ENCODE measurements around the gene SCAMP1.
"Not testable (repeated sequence)": the region's sequence is repeated elsewhere in the genome, so short reads cannot be mapped to it uniquely, and the experiment has no call there.

SCAMP1 gene

GRCh38 chr5:78429332-78429980, 69.0 kb downstream of the SCAMP1 start:
- Histone ChIP-seq H3K36me3 (ENCODE audit: control insufficient read depth, insufficient read depth, low read length) (no peaks in the 10 kb centered on the region), H3K4me1 (no peaks in the 10 kb centered on the region), H2AFZ (no peak overlapping the region), H3K4me2 (ENCODE audit: low read length) (no peak overlapping the region), H3K79me2 (no peaks in the 10 kb centered on the region), H3K4me3 (ENCODE audit: low read depth, low read length) (no peak overlapping the region), H3K9ac (no peak overlapping the region), H3K27ac (no peak overlapping the region), H3K9me3 (ENCODE audit: control insufficient read depth, low read length) (no peaks in the 10 kb centered on the region), H3K27me3 (ENCODE audit: control insufficient read depth, insufficient read depth, low read length) (no peaks in the 10 kb centered on the region)
- TF ChIP-seq CTCF (IDR thresholded peaks at IDR 0.05) = no peak

- no peak overlapping the region for H3K4me3 ChIP-seq (ENCODE audit: low read depth, low read length)
- H3K9me3 ChIP-seq (ENCODE audit: control insufficient read depth, low read length) = no peaks in the 10 kb centered on the region
- H3K27ac ChIP-seq = no peak overlapping the region
- H3K4me2 ChIP-seq (ENCODE audit: low read length) = no peak overlapping the region
- no peaks in the 10 kb centered on the region for H3K79me2 ChIP-seq
- H3K4me1 ChIP-seq = no peaks in the 10 kb centered on the region
- no peak overlapping the region for H2AFZ ChIP-seq
- TF ChIP-seq CTCF (IDR thresholded peaks at IDR 0.05) = no peak
- H3K36me3 ChIP-seq (ENCODE audit: control insufficient read depth, insufficient read depth, low read length) = no peaks in the 10 kb centered on the region
- no peaks in the 10 kb centered on the region for H3K27me3 ChIP-seq (ENCODE audit: control insufficient read depth, insufficient read depth, low read length)
- H3K9ac ChIP-seq = no peak overlapping the region
Measured at GRCh38 chr5:78430866-78431265, 70.4 kb downstream of the SCAMP1 start.

- no peaks in the 10 kb centered on the region for H3K36me3 ChIP-seq (ENCODE audit: control insufficient read depth, insufficient read depth, low read length)
- TF ChIP-seq CTCF (IDR thresholded peaks at IDR 0.05) = no peak
Measured at GRCh38 chr5:78433972-78434371, 73.6 kb downstream of the SCAMP1 start.

GRCh38 chr5:78447775-78448424, 87.5 kb downstream of the SCAMP1 start:
- Histone ChIP-seq H2AFZ (no peak overlapping the region), H3K79me2 (peaks cover 7% of the 10 kb centered on the region), H3K4me1 (no peaks in the 10 kb centered on the region), H3K27me3 (ENCODE audit: control insufficient read depth, insufficient read depth, low read length) (no peaks in the 10 kb centered on the region), H3K4me2 (ENCODE audit: low read length) (no peak overlapping the region), H3K27ac (no peak overlapping the region), H3K9me3 (ENCODE audit: control insufficient read depth, low read length) (no peaks in the 10 kb centered on the region), H3K4me3 (ENCODE audit: low read depth, low read length) (no peak overlapping the region), H3K36me3 (ENCODE audit: control insufficient read depth, insufficient read depth, low read length) (no peaks in the 10 kb centered on the region), H3K9ac (no peak overlapping the region)
- TF ChIP-seq CTCF (IDR thresholded peaks at IDR 0.05) = no peak

More at GRCh38 chr5:78433972-78434371, 73.6 kb downstream of the SCAMP1 start:
- Histone ChIP-seq H3K79me2 (peaks cover 4% of the 10 kb centered on the region), H3K27me3 (ENCODE audit: control insufficient read depth, insufficient read depth, low read length) (no peaks in the 10 kb centered on the region), H3K4me2 (ENCODE audit: low read length) (no peak overlapping the region), H2AFZ (no peak overlapping the region), H3K4me1 (no peaks in the 10 kb centered on the region), H3K9me3 (ENCODE audit: control insufficient read depth, low read length) (no peaks in the 10 kb centered on the region), H3K27ac (no peak overlapping the region), H3K9ac (no peak overlapping the region), H3K4me3 (ENCODE audit: low read depth, low read length) (no peak overlapping the region)

- Histone ChIP-seq H3K9ac (no peak overlapping the region), H3K4me2 (ENCODE audit: low read length) (no peak overlapping the region), H2AFZ (no peak overlapping the region), H3K4me1 (no peaks in the 10 kb centered on the region), H3K79me2 (peaks cover 7% of the 10 kb centered on the region), H3K4me3 (ENCODE audit: low read depth, low read length) (no peak overlapping the region), H3K9me3 (ENCODE audit: control insufficient read depth, low read length) (no peaks in the 10 kb centered on the region), H3K36me3 (ENCODE audit: control insufficient read depth, insufficient read depth, low read length) (no peaks in the 10 kb centered on the region), H3K27ac (no peak overlapping the region), H3K27me3 (ENCODE audit: control insufficient read depth, insufficient read depth, low read length) (no peaks in the 10 kb centered on the region)
- no peak for TF ChIP-seq CTCF (IDR thresholded peaks at IDR 0.05)
Measured at GRCh38 chr5:78449103-78449502, 88.7 kb downstream of the SCAMP1 start.

GRCh38 chr5:78457507-78457906, 97.1 kb downstream of the SCAMP1 start:
- H3K79me2 ChIP-seq; H3K9ac ChIP-seq; H3K36me3 ChIP-seq (ENCODE audit: control insufficient read depth, insufficient read depth, low read length); H3K4me1 ChIP-seq; H3K27me3 ChIP-seq (ENCODE audit: control insufficient read depth, insufficient read depth, low read length); H2AFZ ChIP-seq; H3K4me3 ChIP-seq (ENCODE audit: low read depth, low read length); H3K4me2 ChIP-seq (ENCODE audit: low read length); H3K9me3 ChIP-seq (ENCODE audit: control insufficient read depth, low read length); H3K27ac ChIP-seq: not testable (repeated sequence)

Measured in parathyroid adenoma (tissue), 2 donors.